Pancreas (tissue), 10 donors: Measurements from ENCODE around the gene NID2. TPM values are rescaled to one million over a fixed set of nuclear protein-coding genes. Genes with fewer than 3 reads are reported as not detected.

ENCODE experiments used
- ATAC-seq, 4 donors: fragments of 200-7000 bp; cut with Tn5 transposase; one replicate each; pipeline versions ENCODE4 v1.8.0 to v1.9.1; 2020; ENCODE audit warnings: mild to moderate bottlenecking in 4 of 4, moderate library complexity in 4 of 4
- DNase-seq, 6 donors: peaks; one replicate each; pipeline ENCODE4 v3.0.0-alpha.2; 2020
- FAIRE-seq: peaks from 2 replicates; lab custom pipeline; 2012; peaks lifted over from hg19 to GRCh38; lab: Jason Lieb, UNC
- H3K27ac ChIP-seq, 4 donors: fragments of 200-600 bp; sonication (generic); 1 replicate in 3 of 4; 2 replicates in 1 of 4; pipeline versions ENCODE4 v1.5.0 to v1.8.0; 2020
- H3K27me3 ChIP-seq, 4 donors: fragments of 200-600 bp; one replicate each; pipeline ENCODE4 v1.8.0; 2021
- H3K36me3 ChIP-seq, 3 donors: fragments of 200-600 bp; sonication (generic) in 1 of 3; one replicate each; pipeline versions ENCODE4 v1.5.0 to v1.8.0; 2020 to 2021
- H3K4me1 ChIP-seq, 3 donors: fragments of 200-600 bp; one replicate each; pipeline ENCODE4 v1.8.0; 2021
- H3K4me3 ChIP-seq, 4 donors: fragments of 200-600 bp; sonication (generic) in 2 of 4; one replicate each; pipeline versions ENCODE4 v1.5.0 to v1.8.0; 2020 to 2021
- H3K9me3 ChIP-seq, 4 donors: fragments of 200-600 bp; one replicate each; pipeline ENCODE4 v1.8.0; 2021
- WGBS, 2 donors: extraction: QIAGEN DNeasy Blood & Tissue Kit; methylation state at CpG; one replicate each; pipeline ENCODE4 v1.1.7; 2013; 5-methylcytosine and 5-hydroxymethylcytosine counted together
- intact Hi-C, 3 donors: fragments of 100-400 bp; cut with DNase I; formaldehyde crosslinking; loops; one replicate each; pipeline versions ENCODE4 v1.11.1 to v1.14.2; 2022
- polyA plus RNA-seq, 2 donors: library from polyadenylated mRNA; stranded (reverse); fragments of 200-250 nt; gene quantifications; one replicate each; pipeline ENCODE4 v1.2.3, GENCODE V29; 2013
- total RNA-seq, 6 donors: library from RNA; stranded (reverse); fragmentation: NEBNext Ultra II Directional in 4 of 6; extraction: Animal tissue kit (Norgen Biotek cat#: 25700) in 4 of 6; gene quantifications; one replicate each; pipeline versions ENCODE4 v1.2.1 to v1.2.4, GENCODE V29; 2021 to 2023
- TF ChIP-seq, protein P1 (sequence below), 4 donors: fragments of 200-600 bp; sonication (generic) in 3 of 4; IDR thresholded peaks; one replicate each; pipeline versions ENCODE4 v1.5.0 to v1.8.0; 2021; ENCODE audit warnings: antibody characterized with exemption in 4 of 4
- donor health status: healthy with polysubstance abuse.
- donor health status: DM: no; HTN: no; CAD: no; lungs with moderate emphysema.
- donor health status: DM: no; HTN: no; CAD: no.
- donor health status: control.
- donor health status: control.
- donor health status: Bipolar disorder and iron deficiency.
- donor health status: DM: yes; HTN: yes; CAD: no.
- donor health status: DM: no; HTN: no; CAD: no.
- donor health status: DM: no; HTN: no; CAD: no.
- donor health status: DM: yes; HTN: yes; CAD: no.

NID2 gene, protein sequence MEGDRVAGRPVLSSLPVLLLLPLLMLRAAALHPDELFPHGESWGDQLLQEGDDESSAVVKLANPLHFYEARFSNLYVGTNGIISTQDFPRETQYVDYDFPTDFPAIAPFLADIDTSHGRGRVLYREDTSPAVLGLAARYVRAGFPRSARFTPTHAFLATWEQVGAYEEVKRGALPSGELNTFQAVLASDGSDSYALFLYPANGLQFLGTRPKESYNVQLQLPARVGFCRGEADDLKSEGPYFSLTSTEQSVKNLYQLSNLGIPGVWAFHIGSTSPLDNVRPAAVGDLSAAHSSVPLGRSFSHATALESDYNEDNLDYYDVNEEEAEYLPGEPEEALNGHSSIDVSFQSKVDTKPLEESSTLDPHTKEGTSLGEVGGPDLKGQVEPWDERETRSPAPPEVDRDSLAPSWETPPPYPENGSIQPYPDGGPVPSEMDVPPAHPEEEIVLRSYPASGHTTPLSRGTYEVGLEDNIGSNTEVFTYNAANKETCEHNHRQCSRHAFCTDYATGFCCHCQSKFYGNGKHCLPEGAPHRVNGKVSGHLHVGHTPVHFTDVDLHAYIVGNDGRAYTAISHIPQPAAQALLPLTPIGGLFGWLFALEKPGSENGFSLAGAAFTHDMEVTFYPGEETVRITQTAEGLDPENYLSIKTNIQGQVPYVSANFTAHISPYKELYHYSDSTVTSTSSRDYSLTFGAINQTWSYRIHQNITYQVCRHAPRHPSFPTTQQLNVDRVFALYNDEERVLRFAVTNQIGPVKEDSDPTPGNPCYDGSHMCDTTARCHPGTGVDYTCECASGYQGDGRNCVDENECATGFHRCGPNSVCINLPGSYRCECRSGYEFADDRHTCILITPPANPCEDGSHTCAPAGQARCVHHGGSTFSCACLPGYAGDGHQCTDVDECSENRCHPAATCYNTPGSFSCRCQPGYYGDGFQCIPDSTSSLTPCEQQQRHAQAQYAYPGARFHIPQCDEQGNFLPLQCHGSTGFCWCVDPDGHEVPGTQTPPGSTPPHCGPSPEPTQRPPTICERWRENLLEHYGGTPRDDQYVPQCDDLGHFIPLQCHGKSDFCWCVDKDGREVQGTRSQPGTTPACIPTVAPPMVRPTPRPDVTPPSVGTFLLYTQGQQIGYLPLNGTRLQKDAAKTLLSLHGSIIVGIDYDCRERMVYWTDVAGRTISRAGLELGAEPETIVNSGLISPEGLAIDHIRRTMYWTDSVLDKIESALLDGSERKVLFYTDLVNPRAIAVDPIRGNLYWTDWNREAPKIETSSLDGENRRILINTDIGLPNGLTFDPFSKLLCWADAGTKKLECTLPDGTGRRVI (N-terminal part only)
- total RNA-seq (1 to 10 TPM; 3.3 to 9.5 (median 5.0) TPM), polyA plus RNA-seq (1 to 10 TPM; 1.9 to 2.8 TPM)

DNA sequence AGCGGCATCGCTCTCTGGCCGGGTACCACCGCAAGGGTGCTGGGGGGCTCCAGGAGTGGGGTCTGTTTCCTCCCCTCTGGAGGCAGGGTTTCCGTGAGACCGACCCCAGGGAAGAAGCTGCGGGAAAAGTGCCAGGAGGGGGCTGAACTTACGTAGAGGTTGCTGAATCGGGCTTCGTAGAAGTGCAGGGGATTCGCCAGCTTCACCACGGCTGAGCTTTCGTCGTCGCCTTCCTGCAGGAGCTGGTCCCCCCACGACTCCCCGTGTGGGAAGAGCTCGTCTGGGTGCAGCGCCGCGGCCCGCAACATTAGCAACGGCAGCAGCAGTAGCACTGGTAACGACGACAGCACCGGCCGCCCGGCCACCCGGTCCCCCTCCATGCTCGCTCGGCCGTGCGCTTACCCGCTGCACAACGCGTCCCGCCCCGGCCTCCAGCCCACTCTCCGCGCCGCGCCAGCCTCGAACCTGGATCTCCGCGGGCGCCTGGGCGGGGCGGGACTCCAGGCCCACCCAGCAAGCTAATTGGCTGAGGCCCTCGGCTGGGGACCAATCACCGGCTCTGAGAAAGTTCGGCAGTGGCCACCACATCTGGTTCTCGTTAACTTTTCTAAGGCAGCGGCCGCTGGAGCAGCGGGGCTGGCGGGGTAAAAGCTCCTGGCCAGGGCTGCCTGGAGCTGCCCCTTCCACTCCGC is at the start of gene NID2:
NID2 (minus strand) TSS at position 445 of the 692 bp plus-strand sequence; CDS start at position 380, 65 bp downstream.
- no peaks in the 10 kb centered on the region for H3K36me3 ChIP-seq
- peak within 1 kb of the TSS; percentile 33 to 64 (median 50) for H3K4me3 ChIP-seq
- ATAC-seq: peak; percentile 81 to 88 (median 86)
- H3K9me3 ChIP-seq: no peaks in the 10 kb centered on the region
- TF ChIP-seq, protein P1, sequence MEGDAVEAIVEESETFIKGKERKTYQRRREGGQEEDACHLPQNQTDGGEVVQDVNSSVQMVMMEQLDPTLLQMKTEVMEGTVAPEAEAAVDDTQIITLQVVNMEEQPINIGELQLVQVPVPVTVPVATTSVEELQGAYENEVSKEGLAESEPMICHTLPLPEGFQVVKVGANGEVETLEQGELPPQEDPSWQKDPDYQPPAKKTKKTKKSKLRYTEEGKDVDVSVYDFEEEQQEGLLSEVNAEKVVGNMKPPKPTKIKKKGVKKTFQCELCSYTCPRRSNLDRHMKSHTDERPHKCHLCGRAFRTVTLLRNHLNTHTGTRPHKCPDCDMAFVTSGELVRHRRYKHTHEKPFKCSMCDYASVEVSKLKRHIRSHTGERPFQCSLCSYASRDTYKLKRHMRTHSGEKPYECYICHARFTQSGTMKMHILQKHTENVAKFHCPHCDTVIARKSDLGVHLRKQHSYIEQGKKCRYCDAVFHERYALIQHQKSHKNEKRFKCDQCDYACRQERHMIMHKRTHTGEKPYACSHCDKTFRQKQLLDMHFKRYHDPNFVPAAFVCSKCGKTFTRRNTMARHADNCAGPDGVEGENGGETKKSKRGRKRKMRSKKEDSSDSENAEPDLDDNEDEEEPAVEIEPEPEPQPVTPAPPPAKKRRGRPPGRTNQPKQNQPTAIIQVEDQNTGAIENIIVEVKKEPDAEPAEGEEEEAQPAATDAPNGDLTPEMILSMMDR (IDR thresholded peaks at IDR 0.05): no peak
- 1% methylated on average over 51 to 57 of the region's 57 CpGs for WGBS, 2 donors
- DNase-seq: peak; percentile 43 to 81 (median 73)
- intact Hi-C loops: no loop called here
- peaks cover 0 to 10% (median 9%) of the 10 kb centered on the region in 3 donors for H3K4me1 ChIP-seq
- no peak for FAIRE-seq
- H3K27ac ChIP-seq: peak within 1 kb of the TSS in 1 of 4 donors; percentile 3
- H3K27me3 ChIP-seq: peaks cover 0 to 18% (median 0%) of the 10 kb centered on the region in 4 donors

DNA sequence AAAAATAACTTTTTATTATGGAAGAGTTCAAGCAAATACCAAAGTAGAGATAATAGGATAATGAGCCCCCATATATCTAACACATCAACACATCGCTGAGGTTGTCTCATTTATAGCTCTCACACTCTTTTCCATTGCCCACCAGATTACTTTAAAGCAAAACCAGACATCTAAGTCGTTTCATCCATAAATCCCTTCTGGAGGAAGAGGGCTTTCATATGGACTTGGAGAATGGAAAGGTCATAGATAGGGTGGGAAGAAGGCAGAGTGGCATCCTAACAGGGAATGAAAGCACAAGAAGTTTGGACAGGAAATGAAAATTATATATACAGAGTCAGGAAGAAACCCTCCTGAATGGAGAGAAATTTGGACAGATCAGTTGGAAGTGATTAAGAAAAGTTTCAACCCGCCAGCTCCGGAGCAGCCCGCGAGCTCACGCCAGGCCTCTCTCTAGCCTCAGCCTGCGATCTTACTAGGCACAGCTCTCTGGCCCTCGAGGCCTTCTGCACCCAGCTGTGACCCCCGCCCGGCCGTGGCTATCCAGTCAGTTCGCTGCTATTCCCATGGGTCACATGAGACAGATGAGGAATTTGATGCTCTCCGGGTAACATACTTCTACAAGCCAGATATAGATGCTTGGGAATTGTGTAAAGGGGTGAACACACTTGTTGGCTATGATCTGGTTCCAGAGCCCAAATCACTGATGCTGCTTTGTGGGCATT is 48.4 kb upstream of the NID2 start:
- ATAC-seq: no peak
- no peak for FAIRE-seq
- Histone ChIP-seq H3K4me3 (no peak overlapping the region), H3K36me3 (no peaks in the 10 kb centered on the region), H3K9me3 (no peaks in the 10 kb centered on the region), H3K27ac (no peak overlapping the region), H3K27me3 (no peaks in the 10 kb centered on the region), H3K4me1 (no peaks in the 10 kb centered on the region)
- DNase-seq: peak in 1 of 6 donors; percentile 25
- WGBS, 2 donors: 81 to 82% methylated on average over 14 of the region's 14 CpGs
- intact Hi-C loops: no loop called here
- TF ChIP-seq, protein P1 (IDR thresholded peaks at IDR 0.05): no peak

DNA sequence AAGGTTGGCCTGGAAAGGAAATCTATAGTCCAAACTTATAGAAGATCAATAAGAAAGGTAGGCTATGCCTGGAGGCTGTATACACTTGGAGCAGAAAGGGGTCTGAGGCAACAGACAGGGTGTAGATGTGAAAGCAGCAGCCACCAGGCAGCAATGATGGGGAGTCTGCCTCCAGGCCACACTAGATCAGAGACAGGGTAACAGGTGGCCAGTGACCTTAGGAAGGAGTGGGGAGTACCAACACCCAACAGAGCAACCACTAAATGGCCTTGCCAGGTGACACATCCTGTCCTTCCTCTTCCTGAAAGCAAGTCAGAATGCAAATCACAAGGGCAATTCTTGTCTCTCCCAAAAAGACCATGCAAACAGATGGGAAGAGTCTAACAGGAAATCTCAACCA is 46.4 kb upstream of the NID2 start:
- Histone ChIP-seq H3K4me1 (no peaks in the 10 kb centered on the region), H3K4me3 (no peak overlapping the region), H3K27me3 (no peaks in the 10 kb centered on the region), H3K27ac (no peak overlapping the region), H3K9me3 (no peaks in the 10 kb centered on the region), H3K36me3 (no peaks in the 10 kb centered on the region)
- DNase-seq (no peak), FAIRE-seq (no peak), ATAC-seq (no peak)
- TF ChIP-seq, protein P1 (IDR thresholded peaks at IDR 0.05): no peak
- intact Hi-C loops: no loop called here
